Measurements from ENCODE around the gene MGLL.

Gene MGLL

GRCh38 chr3:127666676-127667075 is 155.6 kb downstream of the MGLL start:
- in situ Hi-C loops (cut with MboI; ENCODE audit: low sequenced_read_pairs), result loop anchor here (25.0 kb wide), 1 partner anchor 171 kb away; no protein-coding TSS in a partner anchor

GRCh38 chr3:127665586-127665985 is 156.7 kb downstream of the MGLL start:
- in situ Hi-C loops (cut with MboI; ENCODE audit: low sequenced_read_pairs), result loop anchor here (25.0 kb wide), 1 partner anchor 172 kb away; no protein-coding TSS in a partner anchor

GRCh38 chr3:127665165-127665564 is 157.2 kb downstream of the MGLL start:
- in situ Hi-C loops (cut with MboI; ENCODE audit: low sequenced_read_pairs), result loop anchor here (25.0 kb wide), 1 partner anchor 172 kb away; no protein-coding TSS in a partner anchor

- in situ Hi-C loops (cut with MboI; ENCODE audit: low sequenced_read_pairs), result loop anchor here (25.0 kb wide), 1 partner anchor 174 kb away; no protein-coding TSS in a partner anchor
Measured at GRCh38 chr3:127663151-127663550, 159.2 kb downstream of the MGLL start.

GRCh38 chr3:127662001-127662469 is 160.3 kb downstream of the MGLL start:
- in situ Hi-C loops (cut with MboI; ENCODE audit: low sequenced_read_pairs), result loop anchor here (25.0 kb wide), 1 partner anchor 175 kb away; no protein-coding TSS in a partner anchor

GRCh38 chr3:127661600-127661999 is 160.7 kb downstream of the MGLL start:
- in situ Hi-C loops (cut with MboI; ENCODE audit: low sequenced_read_pairs), result loop anchor here (25.0 kb wide), 1 partner anchor 176 kb away; no protein-coding TSS in a partner anchor

- in situ Hi-C loops (cut with MboI; ENCODE audit: low sequenced_read_pairs), result loop anchor here (25.0 kb wide), 1 partner anchor 177 kb away; no protein-coding TSS in a partner anchor
Measured at GRCh38 chr3:127660621-127661251, 161.6 kb downstream of the MGLL start.

- in situ Hi-C loops (cut with MboI; ENCODE audit: low sequenced_read_pairs), result loop anchor here (25.0 kb wide), 1 partner anchor 179 kb away; no protein-coding TSS in a partner anchor
Measured at GRCh38 chr3:127658234-127658633, 164.1 kb downstream of the MGLL start.

GRCh38 chr3:127656906-127657305 is 165.4 kb downstream of the MGLL start:
- in situ Hi-C loops (cut with MboI; ENCODE audit: low sequenced_read_pairs), result loop anchor here (25.0 kb wide), 1 partner anchor 180 kb away; no protein-coding TSS in a partner anchor

- in situ Hi-C loops (cut with MboI; ENCODE audit: low sequenced_read_pairs), result loop anchor here (25.0 kb wide), 1 partner anchor 182 kb away; no protein-coding TSS in a partner anchor
Measured at GRCh38 chr3:127655641-127656040, 166.7 kb downstream of the MGLL start.

GRCh38 chr3:127654993-127655392 is 167.3 kb downstream of the MGLL start:
- in situ Hi-C loops (cut with MboI; ENCODE audit: low sequenced_read_pairs), result loop anchor here (25.0 kb wide), 1 partner anchor 182 kb away; no protein-coding TSS in a partner anchor

GRCh38 chr3:127654374-127654773 is 167.9 kb downstream of the MGLL start:
- in situ Hi-C loops (cut with MboI; ENCODE audit: low sequenced_read_pairs), result loop anchor here (25.0 kb wide), 1 partner anchor 183 kb away; no protein-coding TSS in a partner anchor

- in situ Hi-C loops (cut with MboI; ENCODE audit: low sequenced_read_pairs), result loop anchor here (25.0 kb wide), 1 partner anchor 185 kb away; no protein-coding TSS in a partner anchor
Measured at GRCh38 chr3:127652246-127652995, 169.9 kb downstream of the MGLL start.

GRCh38 chr3:127651516-127652172 is 170.7 kb downstream of the MGLL start:
- in situ Hi-C loops (cut with MboI; ENCODE audit: low sequenced_read_pairs), result loop anchor here (25.0 kb wide), 1 partner anchor 186 kb away; no protein-coding TSS in a partner anchor

- in situ Hi-C loops (cut with MboI; ENCODE audit: low sequenced_read_pairs), result loop anchor here (25.0 kb wide), 1 partner anchor 187 kb away; no protein-coding TSS in a partner anchor
Measured at GRCh38 chr3:127650236-127650635, 172.1 kb downstream of the MGLL start.

GRCh38 chr3:127647845-127648204 is 174.5 kb downstream of the MGLL start:
- in situ Hi-C loops (cut with MboI; ENCODE audit: low sequenced_read_pairs), result no loop called here

- in situ Hi-C loops (cut with MboI; ENCODE audit: low sequenced_read_pairs), result no loop called here
Measured at GRCh38 chr3:127647166-127647844, 175.0 kb downstream of the MGLL start.

GRCh38 chr3:127646501-127647046 is 175.7 kb downstream of the MGLL start:
- in situ Hi-C loops (cut with MboI; ENCODE audit: low sequenced_read_pairs), result no loop called here

- in situ Hi-C loops (cut with MboI; ENCODE audit: low sequenced_read_pairs), result no loop called here
Measured at GRCh38 chr3:127645371-127646015, 176.8 kb downstream of the MGLL start.

Measured in HL-60/S4 (cell line).